ENCODE results near the gene TRPV6. TPM values are rescaled to one million over a fixed set of nuclear protein-coding genes. Genes with fewer than 3 reads are reported as not detected.

The TRPV6 gene
- total and polyA plus RNA-seq, 2 experiments from 2014 or later: not detected

- H3K4me1 ChIP-seq (ENCODE audit: insufficient read depth): no peaks in the 10 kb centered on the region
- WGBS, 2 experiments (ENCODE audit: low coverage in 1 of 2, low lambda C conversion rate in 2 of 2, missing lambda C conversion rate in 2 of 2): 4% methylated on average over 5 of the region's 5 CpGs
- H3K4me3 ChIP-seq: no peak overlapping the region
- peak; percentile 81 for DNase-seq
- H4K20me1 ChIP-seq (ENCODE audit: insufficient read depth): no peaks in the 10 kb centered on the region
- H3K27ac ChIP-seq: no peak overlapping the region
- H3K36me3 ChIP-seq (ENCODE audit: low read depth): no peaks in the 10 kb centered on the region
- no peaks in the 10 kb centered on the region for H3K9me2 ChIP-seq (ENCODE audit: insufficient read depth)
- H2AFZ ChIP-seq: no peak overlapping the region
- H3K9ac ChIP-seq: no peak overlapping the region
- H3K27me3 ChIP-seq (replicated peaks; ENCODE audit: insufficient read depth): peaks cover 13% of the 10 kb centered on the region
- no peak for TF ChIP-seq EZH2 (IDR thresholded peaks at IDR 0.05; ENCODE audit: insufficient read depth, poor library complexity, severe bottlenecking)
- no peak for TF ChIP-seq EZH2phosphoT487 (IDR thresholded peaks at IDR 0.05; ENCODE audit: insufficient read depth, low read depth)
- H3K4me2 ChIP-seq (ENCODE audit: unreplicated experiment): no peak overlapping the region
- in situ Hi-C loops (cut with MboI): no loop called here
- no peaks in the 10 kb centered on the region for H3K79me2 ChIP-seq (ENCODE audit: insufficient read depth)
- H3F3A ChIP-seq (ENCODE audit: insufficient read depth): 0 out of 2 replicates have a peak, but pooled peaks cover 5% of the 10 kb centered on the region
- H3K9me3 ChIP-seq (ENCODE audit: low read depth): no peaks in the 10 kb centered on the region
These were observed 25.7 kb downstream of the TRPV6 start for GRCh38 chr7:142859829-142860228.

- no peaks in the 10 kb centered on the region for H3K9me3 ChIP-seq (ENCODE audit: low read depth)
- no peak overlapping the region for H3K9ac ChIP-seq
- H4K20me1 ChIP-seq (ENCODE audit: insufficient read depth): no peaks in the 10 kb centered on the region
- no peak overlapping the region for H3K4me3 ChIP-seq
- no peaks in the 10 kb centered on the region for H3K4me1 ChIP-seq (ENCODE audit: insufficient read depth)
- no peak overlapping the region for H3K27ac ChIP-seq
- no peak for DNase-seq
- TF ChIP-seq EZH2phosphoT487 (IDR thresholded peaks at IDR 0.05; ENCODE audit: insufficient read depth, low read depth) (no peak), EZH2 (IDR thresholded peaks at IDR 0.05; ENCODE audit: insufficient read depth, poor library complexity, severe bottlenecking) (no peak)
- H3K4me2 ChIP-seq (ENCODE audit: unreplicated experiment): no peak overlapping the region
- in situ Hi-C loops (cut with MboI): no loop called here
- no peaks in the 10 kb centered on the region for H3K79me2 ChIP-seq (ENCODE audit: insufficient read depth)
- no peaks in the 10 kb centered on the region for H3K36me3 ChIP-seq (ENCODE audit: low read depth)
- H2AFZ ChIP-seq: no peak overlapping the region
- H3K9me2 ChIP-seq (ENCODE audit: insufficient read depth): no peaks in the 10 kb centered on the region
- H3F3A ChIP-seq (ENCODE audit: insufficient read depth): 0 out of 2 replicates have a peak, but pooled peaks cover 5% of the 10 kb centered on the region
- peaks cover 13% of the 10 kb centered on the region for H3K27me3 ChIP-seq (replicated peaks; ENCODE audit: insufficient read depth)
These were observed 26.1 kb downstream of the TRPV6 start for GRCh38 chr7:142859411-142859810.

- in situ Hi-C loops (cut with MboI): no loop called here
These were observed 27.9 kb downstream of the TRPV6 start for GRCh38 chr7:142857625-142858024.

DNA sequence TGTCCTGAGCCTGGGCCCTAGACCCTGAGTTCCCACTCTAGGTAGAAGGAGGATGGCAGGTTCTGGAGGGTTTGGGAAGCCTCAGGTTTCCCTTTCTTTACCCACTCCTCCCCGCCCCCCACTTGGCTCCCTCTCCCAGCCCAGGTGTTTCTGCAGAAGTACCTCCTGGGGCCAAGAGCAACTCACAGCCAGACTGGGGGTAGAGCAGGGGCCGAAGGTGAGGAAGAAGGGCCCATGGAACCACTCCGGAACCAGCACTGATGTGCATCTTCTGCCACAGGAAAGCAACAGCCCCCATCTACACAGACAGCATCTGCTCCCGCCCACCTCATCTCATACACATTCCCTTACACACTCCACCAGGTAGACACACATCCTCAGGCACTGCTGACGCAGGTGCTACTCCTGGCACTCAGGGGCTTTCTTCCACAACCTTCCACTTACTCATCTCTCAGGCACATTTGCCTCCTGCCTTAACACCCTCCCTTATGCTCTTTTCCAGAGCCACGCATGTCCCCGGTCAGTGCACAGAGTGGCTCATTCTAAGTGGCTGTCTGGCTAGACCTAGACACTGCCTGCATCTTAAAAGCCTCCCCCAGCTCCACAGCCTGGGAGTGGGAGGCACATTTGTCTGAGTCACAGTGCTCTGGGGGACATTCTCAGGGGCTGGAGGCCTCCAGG, 28.8 kb downstream of the TRPV6 start:
- no peaks in the 10 kb centered on the region for H3K36me3 ChIP-seq (ENCODE audit: low read depth)
- H2AFZ ChIP-seq: no peak overlapping the region
- TF ChIP-seq EZH2 (IDR thresholded peaks at IDR 0.05; ENCODE audit: insufficient read depth, poor library complexity, severe bottlenecking): no peak
- no peak for TF ChIP-seq EZH2phosphoT487 (IDR thresholded peaks at IDR 0.05; ENCODE audit: insufficient read depth, low read depth)
- H3K9me2 ChIP-seq (ENCODE audit: insufficient read depth): no peaks in the 10 kb centered on the region
- in situ Hi-C loops (cut with MboI): no loop called here
- 0 out of 2 replicates have a peak, but pooled peaks cover 5% of the 10 kb centered on the region for H3F3A ChIP-seq (ENCODE audit: insufficient read depth)
- H3K27ac ChIP-seq: no peak overlapping the region
- peaks cover 22% of the 10 kb centered on the region for H3K27me3 ChIP-seq (replicated peaks; ENCODE audit: insufficient read depth)
- no peak overlapping the region for H3K4me3 ChIP-seq
- H4K20me1 ChIP-seq (ENCODE audit: insufficient read depth): no peaks in the 10 kb centered on the region
- H3K9me3 ChIP-seq (ENCODE audit: low read depth): no peaks in the 10 kb centered on the region
- H3K4me2 ChIP-seq (ENCODE audit: unreplicated experiment): no peak overlapping the region
- no peak overlapping the region for H3K9ac ChIP-seq
- WGBS, 2 experiments (ENCODE audit: low coverage in 1 of 2, low lambda C conversion rate in 2 of 2, missing lambda C conversion rate in 2 of 2): 94 to 97% methylated on average over 5 to 6 of the region's 7 CpGs
- H3K79me2 ChIP-seq (ENCODE audit: insufficient read depth): no peaks in the 10 kb centered on the region
- DNase-seq: no peak
- 0 out of 2 replicates have a peak, but pooled peaks cover 3% of the 10 kb centered on the region for H3K4me1 ChIP-seq (ENCODE audit: insufficient read depth)

More at GRCh38 chr7:142857625-142858024, 27.9 kb downstream of the TRPV6 start:
- Histone ChIP-seq H3K27me3 (replicated peaks; ENCODE audit: insufficient read depth) (peaks cover 24% of the 10 kb centered on the region), H3K79me2 (ENCODE audit: insufficient read depth) (no peaks in the 10 kb centered on the region), H3K9ac (no peak overlapping the region), H3K9me3 (ENCODE audit: low read depth) (no peaks in the 10 kb centered on the region), H3K4me1 (ENCODE audit: insufficient read depth) (0 out of 2 replicates have a peak, but pooled peaks cover 3% of the 10 kb centered on the region), H3K27ac (no peak overlapping the region), H3K4me2 (ENCODE audit: unreplicated experiment) (no peak overlapping the region), H2AFZ (no peak overlapping the region), H3K9me2 (ENCODE audit: insufficient read depth) (no peaks in the 10 kb centered on the region), H3K36me3 (ENCODE audit: low read depth) (no peaks in the 10 kb centered on the region), H3F3A (ENCODE audit: insufficient read depth) (0 out of 2 replicates have a peak, but pooled peaks cover 5% of the 10 kb centered on the region), H4K20me1 (ENCODE audit: insufficient read depth) (no peaks in the 10 kb centered on the region), H3K4me3 (no peak overlapping the region)
- TF ChIP-seq EZH2phosphoT487 (IDR thresholded peaks at IDR 0.05; ENCODE audit: insufficient read depth, low read depth) (no peak), EZH2 (IDR thresholded peaks at IDR 0.05; ENCODE audit: insufficient read depth, poor library complexity, severe bottlenecking) (no peak)
- 53 to 56% methylated on average over 5 of the region's 5 CpGs for WGBS, 2 experiments (ENCODE audit: low coverage in 1 of 2, low lambda C conversion rate in 2 of 2, missing lambda C conversion rate in 2 of 2)
- no peak for DNase-seq

Data from GM23248 (cell line).